Suprapubic skin (tissue), 4 donors: Measurements from ENCODE around the gene SRGAP1. TPM values are rescaled to one million over a fixed set of nuclear protein-coding genes. Genes with fewer than 3 reads are reported as not detected.

Source experiments
- DNase-seq, 2 donors: peaks; one replicate each; pipeline ENCODE4 v3.0.0-alpha.2; 2019; ENCODE audit warnings: low spot score in 2 of 2
- H3K27ac ChIP-seq: fragments of 200-600 bp; sonication (generic); one replicate; pipeline ENCODE4 v1.5.1; 2019
- H3K27me3 ChIP-seq: fragments of 200-600 bp; sonication (generic); one replicate; pipeline ENCODE4 v1.5.1; 2019
- H3K36me3 ChIP-seq: fragments of 200-600 bp; sonication (generic); one replicate; pipeline ENCODE4 v1.5.1; 2019
- H3K4me1 ChIP-seq: fragments of 200-600 bp; sonication (generic); one replicate; pipeline ENCODE4 v1.5.1; 2019
- H3K4me3 ChIP-seq: fragments of 200-600 bp; sonication (generic); one replicate; pipeline ENCODE4 v1.5.1; 2019; ENCODE audit warnings: mild to moderate bottlenecking
- H3K9me3 ChIP-seq: fragments of 200-600 bp; sonication (generic); one replicate; pipeline ENCODE4 v1.5.1; 2019
- CTCF ChIP-seq, 2 donors: fragments of 200-600 bp in 1 of 2; fragments of 450-650 bp in 1 of 2; sonication (generic) in 1 of 2; IDR thresholded peaks; one replicate each; pipeline ENCODE4 v1.5.1; 2016 to 2019; ENCODE audit warnings: antibody characterized with exemption in 2 of 2, mild to moderate bottlenecking in 1 of 2, moderate library complexity in 1 of 2
- EP300 ChIP-seq: sonication (generic); formaldehyde crosslinking; IDR thresholded peaks from one replicate; pipeline ENCODE4 v1.6.1; 2017; ENCODE audit warnings: antibody characterized with exemption
- POLR2A ChIP-seq, 2 donors: fragments of 450-650 bp; IDR thresholded peaks; one replicate each; pipeline ENCODE4 v1.6.1; 2017; ENCODE audit warnings: antibody characterized with exemption in 2 of 2, mild to moderate bottlenecking in 2 of 2, moderate library complexity in 2 of 2
- POLR2AphosphoS5 ChIP-seq, 3 donors: sonication (generic); formaldehyde crosslinking; IDR thresholded peaks; one replicate each; pipeline ENCODE4 v1.6.1; 2017; ENCODE audit warnings: antibody characterized with exemption in 3 of 3
- WGBS: methylation state at CpG from one replicate; pipeline ENCODE4 v1.1.5; 2018; 5-methylcytosine and 5-hydroxymethylcytosine counted together
- total RNA-seq, 4 donors: library from RNA; depleted of rRNA; stranded (reverse); fragments of >200 nt; gene quantifications; one replicate each; pipeline ENCODE4 v1.1.0, GENCODE V29; 2016

SRGAP1 gene
- total RNA-seq, 4 donors from 2014 or later = 8.4 to 10.9 (median 9.8) TPM

GRCh38 chr12:64063121-64063520, 218.6 kb downstream of the SRGAP1 start:
- TF ChIP-seq POLR2AphosphoS5 (IDR thresholded peaks at IDR 0.05) (no peak), CTCF (IDR thresholded peaks at IDR 0.05) (no peak), POLR2A (IDR thresholded peaks at IDR 0.05) (no peak), EP300 (no peak)
- no peaks in the 10 kb centered on the region for H3K27me3 ChIP-seq
- peaks cover 16% of the 10 kb centered on the region for H3K36me3 ChIP-seq
- no peak overlapping the region for H3K4me3 ChIP-seq
- no peak overlapping the region for H3K27ac ChIP-seq
- 69% methylated on average over 3 of the region's 3 CpGs for WGBS
- no peaks in the 10 kb centered on the region for H3K9me3 ChIP-seq
- no peak for DNase-seq
- H3K4me1 ChIP-seq = no peaks in the 10 kb centered on the region

- no peak for TF ChIP-seq POLR2AphosphoS5 (IDR thresholded peaks at IDR 0.05)
- no peak for TF ChIP-seq CTCF (IDR thresholded peaks at IDR 0.05)
- TF ChIP-seq POLR2A (IDR thresholded peaks at IDR 0.05) = no peak
- no peak for TF ChIP-seq EP300
- Histone ChIP-seq H3K4me3 (no peak overlapping the region), H3K9me3 (no peaks in the 10 kb centered on the region), H3K36me3 (peaks cover 16% of the 10 kb centered on the region), H3K27me3 (no peaks in the 10 kb centered on the region), H3K27ac (no peak overlapping the region), H3K4me1 (no peaks in the 10 kb centered on the region)
- no peak for DNase-seq
- 97% methylated on average over 2 of the region's 2 CpGs for WGBS
Measured at GRCh38 chr12:64064240-64064639, 219.7 kb downstream of the SRGAP1 start.

GRCh38 chr12:64064706-64065105, 220.2 kb downstream of the SRGAP1 start:
- 90% methylated on average over 8 of the region's 8 CpGs for WGBS
- H3K27ac ChIP-seq = no peak overlapping the region
- no peak for TF ChIP-seq POLR2A (IDR thresholded peaks at IDR 0.05)
- TF ChIP-seq EP300 = no peak
- TF ChIP-seq CTCF (IDR thresholded peaks at IDR 0.05) = no peak
- no peak for TF ChIP-seq POLR2AphosphoS5 (IDR thresholded peaks at IDR 0.05)

GRCh38 chr12:64065881-64066451, 221.5 kb downstream of the SRGAP1 start:
- TF ChIP-seq CTCF (IDR thresholded peaks at IDR 0.05) (no peak), EP300 (no peak), POLR2A (IDR thresholded peaks at IDR 0.05) (no peak), POLR2AphosphoS5 (IDR thresholded peaks at IDR 0.05) (no peak)
- Histone ChIP-seq H3K9me3 (no peaks in the 10 kb centered on the region), H3K4me1 (no peaks in the 10 kb centered on the region), H3K36me3 (peaks cover 16% of the 10 kb centered on the region), H3K27me3 (no peaks in the 10 kb centered on the region), H3K4me3 (no peak overlapping the region), H3K27ac (no peak overlapping the region)
- DNase-seq = no peak
- WGBS = 93% methylated on average over 2 of the region's 2 CpGs

More at GRCh38 chr12:64064706-64065105, 220.2 kb downstream of the SRGAP1 start:
- Histone ChIP-seq H3K36me3 (peaks cover 16% of the 10 kb centered on the region), H3K27me3 (no peaks in the 10 kb centered on the region), H3K4me3 (no peak overlapping the region), H3K4me1 (no peaks in the 10 kb centered on the region), H3K9me3 (no peaks in the 10 kb centered on the region)
- no peak for DNase-seq

GRCh38 chr12:64066776-64067175, 222.3 kb downstream of the SRGAP1 start:
- TF ChIP-seq EP300 = no peak
- no peak for TF ChIP-seq CTCF (IDR thresholded peaks at IDR 0.05)
- no peak for TF ChIP-seq POLR2AphosphoS5 (IDR thresholded peaks at IDR 0.05)
- H3K4me1 ChIP-seq = no peaks in the 10 kb centered on the region
- no peak overlapping the region for H3K4me3 ChIP-seq
- H3K27me3 ChIP-seq = no peaks in the 10 kb centered on the region
- H3K27ac ChIP-seq = no peak overlapping the region
- H3K9me3 ChIP-seq = no peaks in the 10 kb centered on the region
- WGBS = 95% methylated on average over 2 of the region's 2 CpGs
- no peak for DNase-seq
- H3K36me3 ChIP-seq = peaks cover 16% of the 10 kb centered on the region
